GM06990 (cell line): Measurements from ENCODE around the gene PDE5A.

Experiments used
- DNase-seq: peaks from one replicate; pipeline ENCODE4 v3.0.0-alpha.2; 2011; ENCODE audit not compliant: insufficient read length; ENCODE audit errors: extremely low read depth
- H3K27me3 ChIP-seq: replicated peaks from 2 replicates; pipeline ENCODE4 v1.6.0; 2011; ENCODE audit warnings: low read length; ENCODE audit not compliant: control insufficient read depth, insufficient read depth
- H3K36me3 ChIP-seq: 2 replicates; pipeline ENCODE4 v1.5.1; 2011; ENCODE audit warnings: low read length; ENCODE audit not compliant: control insufficient read depth, insufficient read depth
- H3K4me3 ChIP-seq: replicated peaks from 2 replicates; pipeline ENCODE4 v1.5.1; 2011; ENCODE audit warnings: low read depth, mild to moderate bottlenecking, control low read depth, low read length
- CTCF ChIP-seq: IDR thresholded peaks from 2 replicates; pipeline ENCODE4 v1.5.1; 2011; ENCODE audit warnings: low read length, control low read depth, mild to moderate bottlenecking, inconsistent platforms; ENCODE audit not compliant: insufficient read depth, poor library complexity, severe bottlenecking

The PDE5A gene

GRCh38 chr4:119523399-119523798 lies 105.2 kb downstream of the PDE5A start:
- Histone ChIP-seq H3K36me3 (no peaks in the 10 kb centered on the region; the same call in 1 of the 2 replicates), H3K4me3 (no peak overlapping the region), H3K27me3 (no peaks in the 10 kb centered on the region)
- DNase-seq: no peak
- no peak for TF ChIP-seq CTCF

- no peak for DNase-seq
- TF ChIP-seq CTCF: no peak
- no peaks in the 10 kb centered on the region; the same call in 1 of the 2 replicates for H3K36me3 ChIP-seq
- H3K27me3 ChIP-seq: no peaks in the 10 kb centered on the region
- H3K4me3 ChIP-seq: no peak overlapping the region
These were observed 107.3 kb downstream of the PDE5A start for GRCh38 chr4:119521268-119521667.

GRCh38 chr4:119518915-119519410 lies 109.6 kb downstream of the PDE5A start:
- no peaks in the 10 kb centered on the region for H3K27me3 ChIP-seq
- H3K36me3 ChIP-seq: no peaks in the 10 kb centered on the region; the same call in 1 of the 2 replicates
- TF ChIP-seq CTCF: no peak
- no peak overlapping the region for H3K4me3 ChIP-seq
- no peak for DNase-seq

- H3K36me3 ChIP-seq: no peaks in the 10 kb centered on the region; the same call in 1 of the 2 replicates
- H3K4me3 ChIP-seq: no peak overlapping the region
- no peak for TF ChIP-seq CTCF
- H3K27me3 ChIP-seq: no peaks in the 10 kb centered on the region
- DNase-seq: no peak
These were observed 110.2 kb downstream of the PDE5A start for GRCh38 chr4:119518230-119518892.

- no peaks in the 10 kb centered on the region for H3K27me3 ChIP-seq
- DNase-seq: no peak
- no peak overlapping the region for H3K4me3 ChIP-seq
- no peaks in the 10 kb centered on the region; the same call in 1 of the 2 replicates for H3K36me3 ChIP-seq
- no peak for TF ChIP-seq CTCF
These were observed 111.0 kb downstream of the PDE5A start for GRCh38 chr4:119517361-119518229.
